MCF 10A (cell line): ENCODE results near the gene ME2. TPM values are rescaled to one million over a fixed set of nuclear protein-coding genes. Genes with fewer than 3 reads are reported as not detected.

Experiments used
- BruUV-seq: library from RNA; stranded (reverse); fragments of 400-500 nt; replicated peaks from 2 replicates; lab custom pipeline; 2021; lab: Mats Ljungman, UMichigan
- CTCF ChIA-PET: fragments of 300-600 bp; sonication (Branson Sonifier 250); formaldehyde crosslinking; extraction: SDS; loops from one replicate; lab custom pipeline; 2021; ENCODE audit warnings: antibody characterized with exemption, inconsistent platforms; lab: Yijun Ruan, JAX
- POLR2A ChIA-PET: fragments of 300-600, 350-650 bp; sonication (Branson Sonifier 250); formaldehyde crosslinking; extraction: SDS; loops from one replicate; lab custom pipeline; 2020; ENCODE audit warnings: antibody characterized with exemption, inconsistent platforms; lab: Yijun Ruan, JAX
- DNase-seq: peaks from one replicate; pipeline ENCODE4 v3.0.0-alpha.2; 2018; ENCODE audit not compliant: unreplicated experiment
- H3K27ac Mint-ChIP-seq: one replicate; pipeline ENCODE4 v1.8.0; 2022; ENCODE audit warnings: mild to moderate bottlenecking, low read depth, mixed read lengths; ENCODE audit not compliant: unreplicated experiment
- H3K27me3 Mint-ChIP-seq: one replicate; pipeline ENCODE4 v1.8.0; 2022; ENCODE audit warnings: mixed read lengths; ENCODE audit not compliant: insufficient read depth, unreplicated experiment
- H3K36me3 Mint-ChIP-seq: one replicate; pipeline ENCODE4 v1.8.0; 2022; ENCODE audit warnings: mild to moderate bottlenecking, moderate library complexity, mixed read lengths; ENCODE audit not compliant: insufficient read depth, unreplicated experiment
- H3K4me1 Mint-ChIP-seq: one replicate; pipeline ENCODE4 v1.8.0; 2022; ENCODE audit warnings: mixed read lengths; ENCODE audit not compliant: insufficient read depth, unreplicated experiment
- H3K4me3 Mint-ChIP-seq: one replicate; pipeline ENCODE4 v1.8.0; 2022; ENCODE audit warnings: mild to moderate bottlenecking, moderate library complexity, mixed read lengths; ENCODE audit not compliant: unreplicated experiment
- H3K9me3 Mint-ChIP-seq: one replicate; pipeline ENCODE4 v1.8.0; 2022; ENCODE audit warnings: mixed read lengths; ENCODE audit not compliant: unreplicated experiment
- CTCF ChIP-seq: fragments of 200-600 bp; IDR thresholded peaks from one replicate; pipeline ENCODE4 v1.8.0; 2022; ENCODE audit warnings: antibody characterized with exemption, mild to moderate bottlenecking; ENCODE audit not compliant: unreplicated experiment
- intact Hi-C: fragments of 100-400 bp; cut with micrococcal nuclease; formaldehyde crosslinking; loops from 2 replicates; pipeline ENCODE4 v1.14.1; 2022
- total RNA-seq: library from RNA; stranded (reverse); gene quantifications from 2 replicates; pipeline ENCODE4 v1.2.3, GENCODE V29; 2022

The ME2 gene
- total RNA-seq, 1 experiment from 2014 or later: 64.8 TPM

GRCh38 chr18:50949185-50949584 lies 70.3 kb downstream of the ME2 start:
- CTCF ChIA-PET: interaction anchor here (0.7 kb wide), 1 partner anchor 734 kb away, joined by 3 read pairs; no protein-coding TSS in a partner anchor
- peaks cover 15% of the 10 kb centered on the region for H3K36me3 Mint-ChIP-seq

GRCh38 chr18:50950626-50951025 lies 71.7 kb downstream of the ME2 start:
- BruUV-seq: no TSS peak
- H3K27ac Mint-ChIP-seq: no peak overlapping the region

More at GRCh38 chr18:50949185-50949584, 70.3 kb downstream of the ME2 start:
- TF ChIP-seq CTCF: no peak
- no peak for DNase-seq
- no peak overlapping the region for H3K27ac Mint-ChIP-seq
- intact Hi-C loops: no loop called here
- no peaks in the 10 kb centered on the region for H3K27me3 Mint-ChIP-seq
- BruUV-seq: no TSS peak
- no peaks in the 10 kb centered on the region for H3K4me1 Mint-ChIP-seq
- no peak overlapping the region for H3K4me3 Mint-ChIP-seq
- POLR2A ChIA-PET: interaction anchor here (0.8 kb wide), 1 partner anchor 9 kb away, joined by 3 read pairs; no protein-coding TSS in a partner anchor
- no peaks in the 10 kb centered on the region for H3K9me3 Mint-ChIP-seq

GRCh38 chr18:50953822-50954221 lies 74.9 kb downstream of the ME2 start:
- no peak for DNase-seq
- H3K4me1 Mint-ChIP-seq: no peaks in the 10 kb centered on the region
- TF ChIP-seq CTCF: no peak
- intact Hi-C loops: no loop called here
- no peaks in the 10 kb centered on the region for H3K36me3 Mint-ChIP-seq
- H3K4me3 Mint-ChIP-seq: no peak overlapping the region
- no TSS peak for BruUV-seq
- ChIA-PET CTCF (no interaction called here), POLR2A (no interaction called here)
- H3K9me3 Mint-ChIP-seq: no peaks in the 10 kb centered on the region
- no peak overlapping the region for H3K27ac Mint-ChIP-seq
- no peaks in the 10 kb centered on the region for H3K27me3 Mint-ChIP-seq

More at GRCh38 chr18:50950626-50951025, 71.7 kb downstream of the ME2 start:
- Mint-ChIP-seq H3K27me3 (no peaks in the 10 kb centered on the region), H3K4me1 (no peaks in the 10 kb centered on the region), H3K9me3 (no peaks in the 10 kb centered on the region), H3K36me3 (peaks cover 6% of the 10 kb centered on the region), H3K4me3 (no peak overlapping the region)
- intact Hi-C loops: no loop called here
- no peak for DNase-seq
- CTCF ChIA-PET: interaction anchor here (0.6 to 1.1 kb wide), 3 partner anchors 16 to 445 kb away, joined by 3 read pairs; no protein-coding TSS in a partner anchor
- POLR2A ChIA-PET: interaction anchor here (0.9 to 1.5 kb wide), 3 partner anchors 16 to 130 kb away, joined by 3 to 7 read pairs (median 3); partner anchors contain the start of gene ELAC1
- no peak for TF ChIP-seq CTCF

GRCh38 chr18:50955253-50955652 lies 76.3 kb downstream of the ME2 start:
- CTCF ChIA-PET: interaction anchor here (0.9 kb wide), 1 partner anchor 136 kb away, joined by 3 read pairs; no protein-coding TSS in a partner anchor
- intact Hi-C loops: no loop called here

More at GRCh38 chr18:50955253-50955652, 76.3 kb downstream of the ME2 start:
- H3K4me3 Mint-ChIP-seq: no peak overlapping the region
- H3K27ac Mint-ChIP-seq: no peak overlapping the region
- no TSS peak for BruUV-seq
- H3K36me3 Mint-ChIP-seq: peaks cover 5% of the 10 kb centered on the region
- TF ChIP-seq CTCF: no peak
- no peaks in the 10 kb centered on the region for H3K27me3 Mint-ChIP-seq
- H3K9me3 Mint-ChIP-seq: no peaks in the 10 kb centered on the region
- DNase-seq: no peak
- POLR2A ChIA-PET: interaction anchor here (1.7 to 2.5 kb wide), 2 partner anchors 13 to 75 kb away, joined by 5 to 11 read pairs; partner anchors contain the start of genes ELAC1 and SMAD4
- no peaks in the 10 kb centered on the region for H3K4me1 Mint-ChIP-seq
